Measurements from ENCODE around the gene HMGB4. TPM values are rescaled to one million over a fixed set of nuclear protein-coding genes. Genes with fewer than 3 reads are reported as not detected.

The HMGB4 gene
- total and polyA plus RNA-seq, 2 donors (not counting 1 experiment from before 2014, with no cell fraction given) = not detected

- Histone ChIP-seq H2AFZ (ENCODE audit: low read length) (no peak overlapping the region), H4K20me1 (ENCODE audit: control insufficient read depth, extremely low read depth, insufficient read depth, low read length) (no peaks in the 10 kb centered on the region), H3K9ac (ENCODE audit: insufficient read depth, low read length) (no peak overlapping the region), H3K36me3 (ENCODE audit: control insufficient read depth, insufficient read depth, low read length) (no peaks in the 10 kb centered on the region), H3K4me3 (replicated peaks in 1 of 4; ENCODE audit: control extremely low read depth in 1 of 4, insufficient read depth in 1 of 4, low read depth in 3 of 4, low read length in 4 of 4) (no peak overlapping the region), H3K4me1 (ENCODE audit: control insufficient read depth, extremely low read depth, insufficient read depth, low read length) (peaks cover 4% of the 10 kb centered on the region), H3K27me3 (ENCODE audit: control insufficient read depth, insufficient read depth, low read length) (no peaks in the 10 kb centered on the region), H3K9me3 (ENCODE audit: control insufficient read depth, insufficient read depth, low read depth, low read length) (no peaks in the 10 kb centered on the region), H3K27ac (ENCODE audit: insufficient read depth, low read length) (no peak overlapping the region), H3K4me2 (ENCODE audit: extremely low read depth, insufficient read depth, low read length) (no peak overlapping the region), H3K79me2 (ENCODE audit: control insufficient read depth, insufficient read depth, low read length) (no peaks in the 10 kb centered on the region)
- DNase-seq (ENCODE audit: low read depth in 2 of 2) = no peak
- TF ChIP-seq CTCF (conservative IDR thresholded peaks at IDR 0.05 in 1 of 2, IDR thresholded peaks at IDR 0.05 in 1 of 2; ENCODE audit: low read depth in 1 of 2, low read length in 2 of 2) (no peak), EZH2 (IDR thresholded peaks at IDR 0.05; ENCODE audit: low read length, missing control alignments) (no peak)
These were observed 44.6 kb downstream of the HMGB4 start for GRCh38 chr1:33908324-33908956.
